Activated CD8-positive, alpha-beta memory T cell treated with anti-CD3 and anti-CD28 coated beads, Interleukin-2, amount 50 U/mL, for 24 hours (primary cell): ENCODE results near the gene TMEM255B.
"Not testable (repeated sequence)": the region's sequence is repeated elsewhere in the genome, so short reads cannot be mapped to it uniquely, and the experiment has no call there.

Experiments
- DNase-seq: peaks from one replicate; pipeline ENCODE4 v3.0.0-alpha.2; 2020; ENCODE audit errors: extremely low read depth

TMEM255B gene

DNA sequence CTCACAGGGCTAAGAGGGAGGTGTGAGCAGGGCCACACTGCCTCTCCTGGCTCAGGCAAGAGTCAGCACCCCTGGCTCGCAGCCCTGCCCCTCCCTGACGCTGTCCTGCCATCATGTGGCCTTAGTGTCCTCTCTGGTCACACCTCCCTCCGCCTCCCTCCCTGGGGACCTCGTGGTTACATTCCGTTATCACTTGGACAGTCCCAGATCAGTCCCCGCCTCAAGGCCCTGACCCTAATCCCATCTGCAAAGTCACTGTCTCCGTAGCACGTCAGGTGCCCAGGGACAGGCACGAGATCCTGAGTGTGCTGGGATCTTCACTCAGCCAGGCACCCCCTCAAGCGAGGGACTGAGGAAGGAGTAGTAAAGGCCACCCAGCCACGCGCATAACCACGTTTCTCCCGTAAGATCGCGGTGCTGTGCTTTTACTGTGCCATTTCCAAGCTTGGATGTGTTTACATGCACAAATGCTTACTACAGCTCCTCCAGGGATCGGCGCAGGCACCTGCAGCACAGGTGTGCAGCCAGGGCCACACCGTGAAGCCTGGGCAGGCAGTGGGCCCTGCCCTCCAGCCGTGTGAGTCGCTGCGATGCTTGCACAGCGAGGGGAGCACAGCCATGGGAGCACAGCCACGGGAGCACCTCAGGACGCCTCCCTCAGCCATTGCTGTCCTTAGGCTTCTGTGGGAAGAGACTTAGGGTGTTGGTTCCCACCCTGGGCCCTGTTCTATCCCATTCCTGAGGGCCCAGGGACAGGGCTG, 10.7 kb upstream of the TMEM255B start:
- DNase-seq, result no peak

DNA sequence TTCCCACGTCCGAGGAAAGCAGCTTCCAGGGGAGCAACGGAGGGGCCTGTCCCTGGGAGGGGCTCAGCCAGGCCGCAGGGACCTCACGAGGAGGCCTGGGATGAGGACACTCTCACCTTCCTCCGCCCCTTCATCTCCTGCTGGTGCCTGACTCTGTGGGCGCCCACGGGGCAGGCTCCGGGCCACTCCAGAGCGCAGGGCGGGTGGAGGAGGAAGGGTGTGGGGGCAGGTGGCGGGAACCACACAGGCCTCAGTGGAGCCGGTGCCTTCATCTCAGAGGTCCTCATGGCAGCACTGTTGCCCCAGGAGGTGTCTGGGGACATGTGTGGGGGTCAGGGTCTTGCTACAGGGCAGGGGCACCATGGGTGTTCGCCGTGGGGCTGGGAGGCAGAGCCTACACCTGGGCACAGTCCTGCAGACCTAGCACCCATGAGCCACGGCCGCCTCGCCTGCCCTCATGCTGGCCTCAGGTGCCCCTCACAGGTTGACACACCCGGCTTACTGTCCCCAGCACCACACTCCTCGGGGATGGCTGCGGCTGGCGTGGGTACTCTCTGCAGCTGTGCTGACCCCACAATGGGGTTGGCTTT, 10.1 kb upstream of the TMEM255B start:
- no peak for DNase-seq

DNA sequence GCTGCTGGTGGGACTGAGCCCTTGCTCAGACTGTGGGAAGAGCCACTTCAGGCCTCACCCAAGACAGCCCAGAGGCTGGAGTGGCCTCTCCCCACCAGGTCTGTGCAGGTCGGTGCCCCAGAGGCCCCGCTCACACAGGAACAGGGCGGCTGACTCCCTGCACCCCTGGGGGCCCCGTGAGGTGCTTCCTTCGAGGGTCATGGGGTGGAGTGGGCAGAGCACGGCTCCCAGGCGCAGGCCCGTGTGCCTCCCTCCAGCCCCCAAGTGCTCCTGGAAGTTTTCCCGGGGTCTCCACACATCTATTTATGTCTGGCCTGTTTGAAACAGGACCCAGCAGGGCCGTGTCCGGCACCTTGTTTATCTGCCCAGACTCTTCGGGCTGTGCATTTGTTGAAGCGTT, 9.5 kb upstream of the TMEM255B start:
- no peak for DNase-seq

DNA sequence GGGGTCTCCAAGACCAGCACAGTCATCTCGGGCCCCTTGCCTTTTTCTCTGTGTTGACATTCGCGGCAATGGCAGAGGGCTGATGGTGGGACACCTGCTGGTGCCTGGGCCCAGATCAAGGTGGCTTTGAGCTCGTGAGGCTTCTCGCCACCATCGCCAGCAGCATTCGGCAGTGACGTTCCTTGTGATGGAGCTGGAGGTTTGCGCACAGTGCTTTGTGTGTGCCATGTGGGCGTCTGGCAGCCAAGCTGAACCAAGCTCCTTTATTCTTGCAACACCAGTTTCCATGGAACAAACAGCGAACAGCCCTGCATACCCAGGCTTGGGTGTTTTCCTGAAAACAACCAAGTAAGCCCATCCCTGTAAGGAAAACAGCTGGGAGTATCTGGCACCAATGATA, 9.1 kb upstream of the TMEM255B start:
- DNase-seq, result no peak

DNA sequence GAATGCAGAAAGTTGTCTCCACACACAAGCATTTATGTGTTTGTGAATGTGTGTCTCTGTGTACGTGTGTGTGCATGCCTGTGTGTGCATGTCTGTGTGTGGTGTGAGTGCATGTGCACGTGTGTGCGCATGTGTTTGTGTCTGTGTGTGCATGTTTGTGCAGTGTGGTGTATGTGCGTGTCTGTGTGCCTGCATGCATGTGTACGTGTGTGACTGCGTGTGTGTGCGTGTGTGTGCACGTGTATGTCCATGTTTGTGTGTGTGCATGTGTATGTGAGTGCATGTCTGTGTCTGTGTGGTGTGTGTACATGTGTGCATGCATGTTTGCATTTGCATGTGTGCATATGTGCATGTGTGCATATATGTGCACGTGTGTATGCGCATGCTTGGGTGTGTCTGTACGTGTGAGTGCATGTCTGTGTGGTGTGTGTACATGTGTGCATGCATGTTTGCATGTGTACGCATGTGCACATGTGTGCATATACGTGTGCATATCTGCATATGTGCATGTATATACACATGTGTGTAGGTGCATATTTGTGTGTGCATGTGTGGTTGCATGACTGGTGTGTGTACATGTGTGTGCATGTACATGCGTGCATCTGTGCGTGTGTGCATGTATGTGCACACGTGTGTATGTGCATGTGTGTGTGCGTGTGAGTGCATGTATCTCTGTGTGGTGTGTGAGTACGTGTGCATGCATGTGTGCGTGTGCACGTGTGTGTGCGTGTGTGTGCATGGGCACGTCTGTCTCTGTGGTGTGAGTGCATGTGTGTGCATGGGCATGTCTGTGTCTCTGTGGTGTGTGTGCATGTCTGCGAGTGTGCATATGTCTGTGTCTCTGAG, 8.2 kb upstream of the TMEM255B start:
- no peak for DNase-seq

DNA sequence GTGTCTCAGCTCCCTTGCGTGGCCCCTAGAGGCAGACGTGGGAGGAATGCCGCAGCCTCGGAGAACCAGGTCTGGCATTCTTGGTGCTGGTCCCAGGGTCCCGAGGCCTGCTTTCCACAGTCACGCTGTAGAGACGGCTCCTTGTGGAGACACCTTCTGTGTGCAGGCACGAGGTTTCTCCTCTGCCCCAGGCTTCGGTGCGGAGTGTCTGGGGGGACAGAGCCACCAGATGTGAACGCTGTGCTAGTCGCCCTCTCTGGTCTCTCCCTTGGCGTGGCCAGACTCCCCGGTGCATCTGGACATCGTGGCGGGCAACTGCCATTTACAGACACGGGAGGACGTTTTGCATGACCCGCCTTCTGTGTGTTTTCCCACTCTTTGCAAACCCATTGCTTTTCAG, 7.5 kb upstream of the TMEM255B start:
- DNase-seq, result no peak

DNA sequence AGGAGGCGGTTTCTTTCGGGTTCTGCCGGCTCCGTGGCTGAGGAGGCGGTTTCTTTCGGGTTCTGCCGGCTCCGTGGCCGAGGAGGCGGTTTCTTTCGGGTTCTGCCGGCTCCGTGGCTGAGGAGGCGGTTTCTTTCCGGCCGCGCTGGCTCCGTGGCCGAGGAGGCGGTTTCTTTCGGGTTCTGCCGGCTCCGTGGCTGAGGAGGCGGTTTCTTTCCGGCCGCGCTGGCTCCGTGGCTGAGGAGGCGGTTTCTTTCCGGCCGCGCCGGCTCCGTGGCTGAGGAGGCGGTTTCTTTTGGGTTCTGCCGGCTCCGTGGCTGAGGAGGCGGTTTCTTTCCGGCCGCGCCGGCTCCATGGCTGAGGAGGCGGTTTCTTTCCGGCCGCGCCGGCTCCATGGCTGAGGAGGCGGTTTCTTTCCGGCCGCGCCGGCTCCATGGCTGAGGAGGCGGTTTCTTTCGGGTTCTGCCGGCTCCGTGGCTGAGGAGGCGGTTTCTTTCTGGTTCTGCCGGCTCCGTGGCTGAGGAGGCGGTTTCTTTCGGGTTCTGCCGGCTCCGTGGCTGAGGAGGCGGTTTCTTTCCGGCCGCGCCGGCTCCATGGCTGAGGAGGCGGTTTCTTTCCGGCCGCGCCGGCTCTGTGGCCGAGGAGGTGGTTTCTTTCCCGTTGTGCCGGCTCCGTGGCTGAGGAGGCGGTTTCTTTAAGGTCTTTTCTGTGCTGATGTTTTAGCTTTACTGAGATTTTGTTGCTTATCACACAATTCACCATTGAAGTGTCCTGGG, 6.6 kb upstream of the TMEM255B start:
- not testable (repeated sequence) for DNase-seq

DNA sequence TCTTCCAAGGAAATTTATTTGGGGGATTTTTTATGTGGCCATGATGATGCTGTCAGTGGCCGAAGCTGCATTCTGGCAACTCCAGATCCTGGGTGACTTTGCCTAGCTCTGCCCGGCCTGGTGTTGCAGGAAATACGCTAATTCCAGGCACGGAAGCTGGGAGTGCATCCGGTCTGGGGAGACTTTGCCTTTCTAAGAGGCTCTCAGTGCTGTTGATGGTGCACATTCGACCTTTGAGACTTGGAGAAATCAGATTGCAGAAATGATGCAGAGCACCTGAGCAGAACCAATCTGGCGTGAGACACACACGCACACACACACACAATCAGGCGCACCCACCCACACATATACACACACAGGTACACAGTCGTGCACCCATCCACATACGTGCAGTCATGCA, 5.9 kb upstream of the TMEM255B start:
- DNase-seq, result no peak

DNA sequence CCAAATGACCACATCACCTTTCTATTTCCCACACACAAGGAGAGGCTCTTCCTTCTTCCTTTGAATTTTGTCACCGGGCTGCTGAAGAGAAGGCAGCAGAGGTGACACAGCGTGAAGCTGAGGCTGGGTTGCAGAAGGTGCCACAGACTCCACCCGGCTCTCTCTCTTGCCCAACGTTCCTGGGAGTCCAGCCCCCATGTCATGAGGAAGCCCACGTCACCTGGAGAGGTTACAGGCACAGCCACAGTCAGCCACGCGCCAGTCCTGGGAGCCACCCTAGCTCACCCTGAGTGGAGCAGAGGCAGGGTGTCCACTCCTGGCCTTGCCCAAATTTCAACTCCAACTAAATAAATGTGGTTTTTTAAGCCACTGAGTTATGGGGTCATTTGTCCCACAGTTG, 4.8 kb upstream of the TMEM255B start:
- DNase-seq, result no peak

DNA sequence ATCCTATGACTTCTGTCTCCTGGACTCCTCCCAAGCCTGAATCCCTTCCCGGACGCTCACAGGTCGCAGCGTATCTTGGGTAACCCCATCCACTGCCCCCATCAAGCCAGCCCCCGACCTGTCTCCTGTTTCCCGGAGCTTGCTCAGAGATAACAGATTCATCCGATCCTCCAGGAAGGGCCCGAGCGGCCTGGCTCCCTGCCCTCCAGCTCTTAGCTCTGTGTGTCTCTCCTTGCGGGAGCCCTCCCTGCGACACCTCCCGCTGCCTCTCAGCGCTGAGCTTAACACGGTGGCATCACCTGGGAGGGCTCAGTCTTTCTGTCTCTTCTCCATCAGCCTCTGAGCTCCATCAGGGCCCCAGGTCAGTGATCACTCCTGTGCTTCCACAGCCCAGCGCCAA, 4.3 kb upstream of the TMEM255B start:
- DNase-seq, result no peak

DNA sequence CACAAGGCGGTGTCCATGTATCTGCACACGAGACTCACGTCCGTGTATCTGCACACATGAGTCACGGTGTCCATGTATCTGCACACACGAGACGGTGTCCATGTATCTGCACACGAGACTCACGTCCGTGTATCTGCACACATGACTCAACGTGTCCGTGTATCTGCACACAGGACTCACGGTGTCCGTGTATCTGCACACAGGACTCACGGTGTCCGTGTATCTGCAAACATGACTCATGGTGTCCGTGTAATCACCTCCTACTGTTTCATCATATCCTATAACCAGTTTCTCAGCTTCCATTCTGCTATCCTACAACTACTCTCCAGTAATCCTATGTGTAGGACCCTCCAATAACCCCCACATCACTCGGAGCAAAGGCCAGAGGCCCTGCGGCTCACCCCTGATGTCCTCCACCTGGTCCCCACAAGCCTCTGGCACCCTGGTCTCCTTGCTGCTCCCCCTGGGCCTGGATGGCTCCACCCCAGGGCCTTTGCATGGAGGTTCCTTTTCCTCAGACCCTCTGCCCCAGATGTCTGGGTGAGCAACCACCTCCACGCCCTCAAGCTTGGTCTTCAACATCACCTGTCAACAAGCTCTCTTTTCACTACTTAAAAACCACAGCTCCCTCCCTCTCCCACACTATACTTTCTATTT, 2.5 kb upstream of the TMEM255B start:
- DNase-seq, result no peak

DNA sequence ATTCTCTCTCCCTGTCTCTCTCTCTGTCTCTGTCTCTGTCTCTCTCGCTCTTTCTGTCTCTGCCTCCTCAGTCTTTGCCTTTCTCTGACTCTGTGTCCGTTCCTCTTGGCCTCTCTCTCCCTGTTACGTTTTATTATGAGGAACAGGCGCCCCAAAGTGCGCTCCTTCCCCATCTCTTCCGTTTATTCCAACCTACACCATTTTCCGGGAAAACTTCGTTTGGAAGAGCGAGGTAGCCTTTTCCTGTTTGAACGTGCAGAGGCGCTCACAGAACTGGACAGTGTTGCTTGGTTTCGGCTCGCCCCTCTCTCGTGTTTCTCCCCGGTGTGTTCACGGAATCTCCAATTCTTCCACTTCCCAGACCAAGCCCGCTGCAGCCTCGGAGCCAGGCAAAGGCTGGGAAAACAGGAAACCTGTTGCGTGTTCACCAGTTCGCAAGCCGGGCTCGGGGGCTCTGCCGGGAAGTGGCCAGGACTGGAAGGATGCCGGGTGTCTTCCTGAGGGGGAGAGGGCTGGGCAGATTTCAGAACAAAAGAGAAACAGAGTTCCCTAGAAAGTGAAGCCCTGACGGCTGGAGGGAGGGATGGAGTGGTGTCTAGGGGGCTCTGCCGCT, 605 bp downstream of the TMEM255B start:
- DNase-seq, result no peak

DNA sequence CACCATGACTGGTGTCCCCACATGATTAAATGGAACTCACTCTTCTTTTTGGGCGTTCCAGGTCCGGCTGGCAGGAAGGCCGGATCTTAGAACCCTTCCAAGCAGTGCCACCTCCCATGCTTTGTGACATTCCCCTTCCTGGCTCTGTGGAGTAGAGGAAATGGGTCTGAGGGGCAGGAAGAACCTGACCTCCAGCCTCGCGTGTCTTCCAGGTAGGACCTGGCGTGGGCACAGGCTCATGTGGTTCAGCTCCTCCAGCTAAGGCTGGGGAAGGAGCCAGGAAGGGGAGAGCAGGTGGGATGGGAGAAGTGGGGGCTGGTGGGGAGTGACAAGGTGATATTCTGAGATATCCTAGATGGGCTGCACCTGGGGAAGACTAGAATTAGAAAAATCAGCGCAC, 2.1 kb downstream of the TMEM255B start:
- DNase-seq, result no peak

DNA sequence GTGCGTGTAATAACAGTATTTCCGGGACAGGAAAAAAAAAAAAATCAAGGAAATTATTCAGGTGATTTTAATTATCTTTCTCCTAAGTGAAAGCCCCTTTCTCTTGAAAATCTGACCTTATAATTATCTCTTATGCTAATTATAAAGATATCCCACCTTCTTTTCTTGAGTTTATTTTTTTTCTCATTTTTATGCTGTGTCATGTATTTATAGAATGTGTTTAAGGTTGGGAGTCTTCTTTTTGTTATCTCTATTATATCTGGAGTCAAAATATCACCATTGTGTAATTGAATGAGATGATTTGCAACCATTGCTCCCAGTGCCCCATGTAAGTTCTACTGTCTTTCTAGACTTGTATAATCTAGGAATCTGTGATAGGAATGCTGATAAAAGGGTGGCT, 3.0 kb downstream of the TMEM255B start:
- no peak for DNase-seq

DNA sequence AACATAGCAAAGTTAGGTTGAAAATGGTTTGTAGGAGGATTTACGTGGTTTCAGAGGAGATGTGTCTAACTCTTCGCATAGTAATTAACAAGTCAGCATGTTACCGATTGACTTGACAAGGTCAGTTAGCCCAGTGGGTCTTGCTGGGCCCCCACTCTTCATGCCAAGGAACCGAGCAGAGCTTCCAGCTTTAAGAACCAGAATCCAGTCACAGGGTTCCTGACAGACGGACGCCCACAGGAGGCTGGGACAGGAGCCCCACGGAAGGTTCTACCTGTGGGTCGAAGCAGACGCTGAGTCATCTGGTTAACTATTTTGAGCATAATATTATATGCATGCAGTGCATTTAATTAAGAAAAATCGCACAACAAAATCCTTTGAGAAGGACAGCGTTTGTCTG, 3.5 kb downstream of the TMEM255B start:
- DNase-seq, result no peak

DNA sequence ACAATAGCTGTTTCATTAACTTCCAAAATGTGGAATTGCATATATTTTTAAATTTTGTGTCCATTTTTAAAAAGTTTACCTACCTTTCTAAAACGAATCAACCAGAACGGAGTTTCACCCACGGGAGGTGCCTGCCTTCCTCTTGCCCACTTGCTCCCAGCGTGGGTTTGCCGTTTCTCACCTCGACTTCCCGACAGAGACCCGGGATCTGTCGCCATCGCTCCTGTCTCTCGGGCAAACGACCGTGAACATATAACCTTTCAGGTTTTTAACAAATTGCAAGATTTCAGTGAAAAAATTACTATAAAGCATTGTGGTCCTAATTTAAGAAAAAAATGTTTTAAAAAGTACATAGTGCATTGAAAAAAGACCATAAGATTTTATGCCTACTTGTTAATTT, 4.2 kb downstream of the TMEM255B start:
- no peak for DNase-seq

DNA sequence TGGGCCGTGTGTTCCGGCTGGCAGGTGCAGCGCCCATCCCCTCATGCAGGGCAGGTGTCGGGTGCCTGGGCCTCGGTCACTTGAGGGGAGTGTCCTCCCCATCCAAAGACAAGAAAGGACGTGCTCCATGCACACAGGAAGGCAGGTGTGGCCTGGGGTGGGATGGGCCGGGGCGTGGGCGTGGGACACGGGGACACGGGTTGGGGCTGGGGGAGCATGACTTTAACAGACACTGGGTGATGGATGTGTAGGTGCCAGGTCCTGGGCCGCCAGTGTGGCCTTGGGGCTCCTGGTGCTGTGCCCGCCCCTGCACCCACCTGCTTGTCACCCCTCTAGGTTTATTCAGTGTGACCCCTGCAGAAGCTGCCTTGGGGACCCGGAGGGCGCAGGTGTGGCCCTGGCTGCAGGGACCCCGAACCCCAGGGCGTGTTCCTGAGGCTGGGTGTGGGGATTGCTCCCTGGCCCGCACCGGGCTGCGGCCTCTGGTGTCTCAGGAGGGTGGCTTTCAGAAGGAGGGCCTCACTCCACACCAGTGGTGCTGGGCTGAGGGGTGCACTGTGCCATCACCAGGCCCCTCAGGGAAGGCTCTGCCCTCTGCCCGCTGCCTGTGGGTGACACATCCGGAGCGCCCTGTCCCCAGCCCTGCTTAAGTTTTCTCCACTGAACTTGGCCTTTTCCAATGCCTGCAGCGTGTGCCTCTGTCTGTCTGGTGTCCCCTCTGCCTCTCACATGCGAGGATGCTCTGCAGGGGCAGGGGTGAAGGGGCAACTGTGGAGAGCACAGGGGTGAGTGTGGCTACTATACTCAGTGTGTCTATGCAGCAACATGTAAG, 5.2 kb downstream of the TMEM255B start:
- DNase-seq, result no peak

DNA sequence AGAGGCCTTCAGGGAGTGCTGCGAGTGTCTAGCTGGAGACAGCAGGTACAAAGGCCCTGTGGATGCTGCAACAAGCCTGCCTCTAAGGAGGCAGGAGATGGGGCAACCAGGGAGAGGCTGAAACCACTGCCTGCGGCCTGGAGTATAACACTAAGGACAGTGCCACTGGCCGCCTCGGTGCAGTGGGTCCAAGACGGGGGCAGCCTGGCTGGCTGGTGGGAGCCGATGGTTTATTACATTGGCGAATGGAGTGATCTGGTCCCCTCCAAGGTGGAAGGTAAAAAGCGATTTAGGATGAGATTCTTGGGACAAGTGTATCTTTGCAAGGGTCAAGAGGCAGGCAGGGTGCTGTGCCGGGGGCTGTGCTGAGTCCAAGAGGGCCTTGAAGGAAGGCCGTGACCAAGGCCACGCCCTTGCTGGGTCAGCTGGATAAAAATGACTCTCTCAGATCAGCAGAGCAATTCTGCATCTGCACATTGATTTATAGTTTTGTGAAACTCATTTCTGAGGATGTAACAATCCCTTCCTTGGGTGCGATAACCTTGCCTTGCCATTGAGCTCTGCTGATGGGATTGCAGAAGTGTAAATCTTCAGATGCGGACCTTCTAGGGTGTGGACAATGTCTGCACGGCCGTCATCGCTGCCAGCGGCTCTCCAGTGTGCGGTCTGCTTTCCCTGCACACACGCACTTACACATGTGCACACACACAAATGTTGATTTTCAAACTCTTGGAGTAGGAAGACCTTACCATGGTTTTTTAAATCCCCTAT, 6.0 kb downstream of the TMEM255B start:
- no peak for DNase-seq

DNA sequence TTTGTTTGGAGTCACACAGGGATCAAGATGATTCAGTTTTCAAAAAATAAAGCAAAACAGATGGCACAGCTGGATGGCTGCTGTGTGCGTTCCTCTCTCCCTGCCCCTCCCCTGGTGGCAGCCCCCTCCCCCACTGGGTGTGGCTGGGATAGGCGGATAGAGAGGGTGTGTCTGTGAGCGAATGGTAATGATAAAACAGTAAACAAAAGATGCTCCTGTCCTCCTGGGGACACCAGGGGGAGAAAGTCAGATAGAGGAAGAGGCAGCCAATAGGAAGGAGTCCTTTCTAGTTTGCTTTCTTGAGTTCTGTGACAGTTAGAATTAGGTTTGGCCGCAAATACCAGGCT, 6.5 kb downstream of the TMEM255B start:
- no peak for DNase-seq
